Endothelial cell of umbilical vein (primary cell): ENCODE data around the gene EML2. TPM values are rescaled to one million over a fixed set of nuclear protein-coding genes. Genes with fewer than 3 reads are reported as not detected.

ENCODE experiments used
- BruUV-seq: library from RNA; stranded (reverse); fragments of 400-500 nt; replicated peaks from 2 replicates; lab custom pipeline; 2021; lab: Mats Ljungman, UMichigan
- CTCF ChIA-PET: fragments of 300-600, 350-600 bp; sonication (Branson Sonifier 250); formaldehyde crosslinking; loops from one replicate; lab custom pipeline; 2021; ENCODE audit warnings: antibody characterized with exemption, inconsistent platforms; lab: Charles Lee
- POLR2A ChIA-PET: fragments of 300-600, 350-600 bp; sonication (Branson Sonifier 250); formaldehyde crosslinking; loops from one replicate; lab custom pipeline; 2021; ENCODE audit warnings: antibody characterized with exemption, inconsistent platforms; lab: Charles Lee
- DNase-seq: peaks from one replicate; pipeline ENCODE4 v3.0.0-alpha.2; 2011; ENCODE audit warnings: low read depth, low spot score
- FAIRE-seq: peaks from 2 replicates; lab custom pipeline; 2011; peaks lifted over from hg19 to GRCh38; lab: Jason Lieb, UNC
- H2AFZ ChIP-seq: 2 replicates; pipeline ENCODE4 v1.6.0; 2012; ENCODE audit warnings: low read depth, low read length, control low read depth, inconsistent platforms
- H3K27ac ChIP-seq: 2 replicates; pipeline ENCODE4 v1.5.1; 2011; ENCODE audit warnings: low read depth, mild to moderate bottlenecking, control low read depth, low read length, moderate library complexity; ENCODE audit not compliant: insufficient read depth
- H3K27me3 ChIP-seq, 2 experiments: 2 replicates each; pipeline versions ENCODE4 v1.6.0 to v1.6.1; 2011; ENCODE audit warnings: low read length in 2 of 2, mixed read lengths in 1 of 2; ENCODE audit not compliant: control insufficient read depth in 2 of 2, insufficient read depth in 2 of 2
- H3K36me3 ChIP-seq, 2 experiments: 2 replicates in 1 of 2; 3 replicates in 1 of 2; pipeline ENCODE4 v1.5.1; 2011; ENCODE audit warnings: low read length in 2 of 2, mild to moderate bottlenecking in 1 of 2, moderate library complexity in 1 of 2; ENCODE audit not compliant: control insufficient read depth in 2 of 2, insufficient read depth in 2 of 2; ENCODE audit errors: extremely low read depth in 1 of 2
- H3K4me1 ChIP-seq: 3 replicates; pipeline ENCODE4 v1.5.1; 2011; ENCODE audit warnings: mild to moderate bottlenecking, low read length; ENCODE audit not compliant: control insufficient read depth, insufficient read depth; ENCODE audit errors: extremely low read depth
- H3K4me2 ChIP-seq: 2 replicates; pipeline ENCODE4 v1.6.1; 2011; ENCODE audit warnings: low read length, control low read depth, mixed read lengths; ENCODE audit not compliant: insufficient read depth
- H3K4me3 ChIP-seq, 3 experiments: fragments of 200-600 bp in 1 of 3; sonication (generic), shearing (Covaris generic) in 1 of 3; replicated peaks in 1 of 3; 2 replicates each; pipeline ENCODE4 v1.5.1; 2011 to 2016; ENCODE audit warnings: control low read depth in 3 of 3, low read length in 3 of 3, mild to moderate bottlenecking in 2 of 3, inconsistent platforms in 1 of 3, low read depth in 1 of 3, moderate library complexity in 1 of 3; ENCODE audit not compliant: insufficient read depth in 1 of 3
- H3K79me2 ChIP-seq: 2 replicates; pipeline ENCODE4 v1.6.0; 2012; ENCODE audit warnings: low read length, inconsistent platforms; ENCODE audit not compliant: control insufficient read depth, insufficient read depth
- H3K9ac ChIP-seq: replicated peaks from 2 replicates; pipeline ENCODE3; 2011; ENCODE audit warnings: low read length, control low read depth; ENCODE audit not compliant: insufficient read depth; ENCODE audit errors: extremely low read depth
- H3K9me1 ChIP-seq: replicated peaks from 3 replicates; pipeline ENCODE4 v1.6.0; 2011; ENCODE audit warnings: mild to moderate bottlenecking, low read length; ENCODE audit not compliant: control insufficient read depth, insufficient read depth; ENCODE audit errors: extremely low read depth
- H3K9me3 ChIP-seq: replicated peaks from 2 replicates; pipeline ENCODE4 v1.5.1; 2012; ENCODE audit warnings: low read length, inconsistent platforms; ENCODE audit not compliant: control insufficient read depth, insufficient read depth
- H4K20me1 ChIP-seq: replicated peaks from 2 replicates; pipeline ENCODE3; 2011; ENCODE audit warnings: mild to moderate bottlenecking, low read length; ENCODE audit not compliant: control insufficient read depth, insufficient read depth; ENCODE audit errors: extremely low read depth
- CTCF ChIP-seq, 2 donors: IDR thresholded peaks; 1 replicate in 1 of 2; 2 replicates in 1 of 2; pipeline ENCODE4 v1.5.1; 2011; ENCODE audit warnings: low read length in 2 of 2, mild to moderate bottlenecking in 2 of 2, moderate library complexity in 2 of 2, control low read depth in 1 of 2, inconsistent platforms in 1 of 2, low read depth in 1 of 2; ENCODE audit not compliant: insufficient read depth in 1 of 2; ENCODE audit errors: extremely low read depth in 1 of 2
- EZH2 ChIP-seq: IDR thresholded peaks from 2 replicates; pipeline ENCODE4 v1.6.1; 2012; ENCODE audit warnings: borderline replicate concordance, low read depth, mild to moderate bottlenecking, moderate library complexity, low read length, inconsistent platforms; ENCODE audit not compliant: severe bottlenecking
- GATA2 ChIP-seq: IDR thresholded peaks from 2 replicates; pipeline ENCODE4 v1.7.0; 2011; ENCODE audit warnings: low read depth, mild to moderate bottlenecking, moderate library complexity, mixed read lengths, low read length; ENCODE audit not compliant: insufficient read length, insufficient read depth
- JUN ChIP-seq: IDR thresholded peaks from 2 replicates; pipeline ENCODE4 v1.6.1; 2011; ENCODE audit warnings: borderline replicate concordance, low read depth; ENCODE audit not compliant: insufficient read length, insufficient read depth
- MAX ChIP-seq: IDR thresholded peaks from 2 replicates; pipeline ENCODE4 v1.6.1; 2011; ENCODE audit not compliant: insufficient read depth, insufficient read length
- MYC ChIP-seq: IDR thresholded peaks from one replicate; pipeline ENCODE4 v1.6.1; 2011; ENCODE audit warnings: mild to moderate bottlenecking, low read depth, low read length
- POLR2A ChIP-seq: IDR thresholded peaks from 2 replicates; pipeline ENCODE4 v1.6.1; 2012; ENCODE audit warnings: low read depth, mild to moderate bottlenecking, control low read depth, low read length
- POLR2AphosphoS5 ChIP-seq: IDR thresholded peaks from 2 replicates; pipeline ENCODE4 v1.6.1; 2012; ENCODE audit warnings: low read depth, mild to moderate bottlenecking, control low read depth, low read length, moderate library complexity; ENCODE audit not compliant: insufficient read depth
- dilution Hi-C: fragments of 300-500 bp; cut with MboI; formaldehyde crosslinking; loops from one replicate; pipeline ENCODE4 v1.15.0; 2019; ENCODE audit warnings: low sequenced_read_pairs; ENCODE audit not compliant: extremely low pct_ligation_motif_present
- intact Hi-C: fragments of 100-400 bp; cut with micrococcal nuclease; formaldehyde crosslinking; loops from one replicate; pipeline ENCODE4 v1.10.0; 2022
- polyA plus RNA-seq, 4 experiments: library from polyadenylated mRNA; depleted of rRNA in 3 of 4; stranded (reverse) in 3 of 4; unstranded in 1 of 4; fragments of >200 nt; gene quantifications; 2 replicates each; pipeline versions ENCODE4 v1.2.1 to v1.2.3, GENCODE V29; 2011 to 2012; ENCODE audit warnings: missing spikeins in 1 of 4
- total RNA-seq: library from RNA; stranded (reverse); gene quantifications from 2 replicates; pipeline ENCODE4 v1.2.3, GENCODE V29; 2021

Gene EML2
- total and polyA plus RNA-seq, 2 donors (not counting 3 experiments of a cell fraction or from before 2014, with no cell fraction given), result 23.3 to 28.9 TPM

GRCh38 chr19:45581576-45581975, 57.6 kb downstream of the EML2 start:
- Histone ChIP-seq H3K9me1 (no peaks in the 10 kb centered on the region), H3K4me2 (no peak overlapping the region), H3K9me3 (no peaks in the 10 kb centered on the region), H4K20me1 (no peaks in the 10 kb centered on the region), H3K36me3 (no peaks in the 10 kb centered on the region), H3K27ac (no peak overlapping the region), H2AFZ (no peak overlapping the region), H3K9ac (no peak overlapping the region), H3K4me1 (peaks cover 20% of the 10 kb centered on the region), H3K79me2 (peaks cover 6% of the 10 kb centered on the region), H3K27me3 (no peaks in the 10 kb centered on the region), H3K4me3 (no peak overlapping the region)
- no TSS peak for BruUV-seq
- peak; percentile 66 for FAIRE-seq
- DNase-seq, result no peak
- no peak for TF ChIP-seq EZH2
- no peak for TF ChIP-seq GATA2
- no peak for TF ChIP-seq POLR2A
- TF ChIP-seq MYC, result no peak
- TF ChIP-seq POLR2AphosphoS5, result no peak
- TF ChIP-seq CTCF (IDR thresholded peaks at IDR 0.05; ENCODE audit: extremely low read depth in 1 of 2, insufficient read depth in 1 of 2, low read depth in 1 of 2, low read length in 2 of 2), result no peak
- intact Hi-C loops (loop anchor here (5.0 kb wide), 1 partner anchor 154 kb away; no protein-coding TSS in a partner anchor), dilution Hi-C loops (no loop called here)
- POLR2A ChIA-PET, result no interaction called here
- CTCF ChIA-PET, result interaction anchor here (1.6 kb wide), 1 partner anchor 61 kb away, joined by 4 read pairs; no protein-coding TSS in a partner anchor

- H4K20me1 ChIP-seq, result no peaks in the 10 kb centered on the region
- dilution Hi-C loops, result no loop called here
- H2AFZ ChIP-seq, result no peak overlapping the region
- H3K79me2 ChIP-seq, result peaks cover 6% of the 10 kb centered on the region
- FAIRE-seq (no peak), DNase-seq (no peak)
- H3K36me3 ChIP-seq, result no peaks in the 10 kb centered on the region
- intact Hi-C loops, result no loop called here
- no peaks in the 10 kb centered on the region for H3K9me3 ChIP-seq
- POLR2A ChIA-PET, result no interaction called here
- no peak overlapping the region for H3K4me2 ChIP-seq
- H3K9me1 ChIP-seq, result no peaks in the 10 kb centered on the region
- no peak overlapping the region for H3K4me3 ChIP-seq
- peaks cover 12% of the 10 kb centered on the region for H3K4me1 ChIP-seq
- BruUV-seq, result no TSS peak
- no peak overlapping the region for H3K27ac ChIP-seq
- H3K27me3 ChIP-seq, result no peaks in the 10 kb centered on the region
- H3K9ac ChIP-seq, result no peak overlapping the region
- CTCF ChIA-PET, result no interaction called here
- TF ChIP-seq JUN (no peak), POLR2AphosphoS5 (no peak), EZH2 (no peak), CTCF (IDR thresholded peaks at IDR 0.05; ENCODE audit: extremely low read depth in 1 of 2, insufficient read depth in 1 of 2, low read depth in 1 of 2, low read length in 2 of 2) (no peak), MAX (no peak)
These were observed 60.3 kb downstream of the EML2 start for GRCh38 chr19:45578861-45579260.
